D721Med (cell line): ENCODE data around the gene ASB8.

Source experiments
- DNase-seq: peaks from one replicate; pipeline ENCODE4 v3.0.0; 2011; ENCODE audit warnings: low spot score; ENCODE audit not compliant: insufficient read length
- FAIRE-seq: peaks from 2 replicates; lab custom pipeline; 2011; peaks lifted over from hg19 to GRCh38; lab: Jason Lieb, UNC
- TF ChIP-seq, protein P1 (sequence below): IDR thresholded peaks from 2 replicates; pipeline ENCODE4 v1.5.1; 2012; ENCODE audit warnings: mild to moderate bottlenecking, control low read depth; ENCODE audit not compliant: insufficient read depth; ENCODE audit errors: missing control alignments

Gene ASB8

DNA sequence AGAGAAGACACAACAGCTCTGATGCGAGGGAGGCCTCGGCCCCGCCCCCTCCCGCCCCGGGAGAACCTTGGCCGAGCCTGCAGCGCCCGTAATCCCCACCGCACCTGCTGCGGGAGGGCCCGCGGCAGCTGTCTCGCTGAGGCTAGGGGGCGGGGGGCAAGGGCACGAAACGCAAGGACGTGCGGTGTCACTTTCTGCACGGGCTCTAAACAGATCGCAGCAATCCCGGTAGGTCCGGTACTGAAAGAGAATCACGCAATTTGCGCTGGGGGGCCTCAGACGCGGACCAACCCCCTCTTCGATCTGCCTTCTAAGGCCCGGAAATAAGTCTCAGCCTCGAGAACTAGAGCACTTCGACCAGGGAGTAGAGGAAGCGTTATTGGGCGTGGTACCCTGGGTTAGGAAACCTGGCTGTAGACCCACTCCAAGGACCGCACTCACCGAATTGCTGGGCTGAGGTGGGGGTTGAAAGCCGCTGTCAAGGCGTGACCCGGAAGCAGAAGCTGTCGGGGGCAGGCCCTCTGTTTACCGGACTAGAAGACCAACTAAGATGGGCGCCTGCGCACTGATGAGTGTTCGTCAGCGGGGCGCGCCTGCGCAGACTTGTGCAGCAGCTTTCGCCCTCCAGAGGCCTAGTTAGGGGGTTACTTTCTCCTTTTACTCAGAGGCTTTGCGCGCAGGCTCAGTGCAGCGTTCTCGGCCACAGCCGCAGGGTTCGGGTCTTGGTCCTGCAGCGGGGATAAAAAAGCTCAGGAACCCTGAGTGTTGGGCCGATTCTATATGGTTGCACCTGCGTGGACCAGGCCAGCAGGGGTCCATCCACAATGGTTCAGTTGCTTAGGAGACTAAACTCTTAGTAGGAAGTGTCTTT lies at the start of gene ASB8:
Gene ASB8 (minus strand): TSS at position 498 of the 871 bp plus-strand sequence. CDS start 4,019 bp downstream, outside the sequence.
- DNase-seq (peak; percentile 37), FAIRE-seq (no peak)
- TF ChIP-seq, protein P1, sequence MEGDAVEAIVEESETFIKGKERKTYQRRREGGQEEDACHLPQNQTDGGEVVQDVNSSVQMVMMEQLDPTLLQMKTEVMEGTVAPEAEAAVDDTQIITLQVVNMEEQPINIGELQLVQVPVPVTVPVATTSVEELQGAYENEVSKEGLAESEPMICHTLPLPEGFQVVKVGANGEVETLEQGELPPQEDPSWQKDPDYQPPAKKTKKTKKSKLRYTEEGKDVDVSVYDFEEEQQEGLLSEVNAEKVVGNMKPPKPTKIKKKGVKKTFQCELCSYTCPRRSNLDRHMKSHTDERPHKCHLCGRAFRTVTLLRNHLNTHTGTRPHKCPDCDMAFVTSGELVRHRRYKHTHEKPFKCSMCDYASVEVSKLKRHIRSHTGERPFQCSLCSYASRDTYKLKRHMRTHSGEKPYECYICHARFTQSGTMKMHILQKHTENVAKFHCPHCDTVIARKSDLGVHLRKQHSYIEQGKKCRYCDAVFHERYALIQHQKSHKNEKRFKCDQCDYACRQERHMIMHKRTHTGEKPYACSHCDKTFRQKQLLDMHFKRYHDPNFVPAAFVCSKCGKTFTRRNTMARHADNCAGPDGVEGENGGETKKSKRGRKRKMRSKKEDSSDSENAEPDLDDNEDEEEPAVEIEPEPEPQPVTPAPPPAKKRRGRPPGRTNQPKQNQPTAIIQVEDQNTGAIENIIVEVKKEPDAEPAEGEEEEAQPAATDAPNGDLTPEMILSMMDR: peak; percentile 34

GRCh38 chr12:48203192-48203591 lies 45.9 kb upstream of the ASB8 start, which contains the start of gene OR10AD1:
Gene OR10AD1, minus strand, starts transcription at chr12:48203292. Its CDS starts 0 bp downstream, at chr12:48203292.
- TF ChIP-seq, protein P1: no peak
- no peak for DNase-seq
- FAIRE-seq: no peak

GRCh38 chr12:48202766-48203165 lies 45.5 kb upstream of the ASB8 start:
- DNase-seq: no peak
- TF ChIP-seq, protein P1: no peak
- no peak for FAIRE-seq

DNA sequence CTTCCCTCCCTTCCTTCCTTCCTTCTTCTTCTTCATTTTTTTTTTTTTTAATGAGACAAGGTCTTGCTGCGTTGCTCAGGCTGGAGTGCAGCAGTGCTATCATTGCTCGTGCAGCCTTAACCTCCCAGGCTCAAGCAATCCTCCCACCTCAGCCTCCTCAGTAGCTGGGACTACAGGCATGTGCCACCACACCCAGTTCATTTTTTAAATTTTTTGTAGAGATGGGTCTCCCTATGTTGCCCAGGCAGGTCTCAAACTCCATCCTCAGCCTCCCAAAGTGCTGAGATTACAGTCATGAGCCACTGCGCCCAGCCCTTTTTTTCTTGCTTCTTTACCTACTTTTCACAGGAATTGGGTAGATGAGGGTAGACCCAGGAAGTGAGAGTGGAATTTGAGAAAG lies 44.2 kb upstream of the ASB8 start:
- TF ChIP-seq, protein P1: no peak
- DNase-seq (no peak), FAIRE-seq (no peak)

- no peak for FAIRE-seq
- TF ChIP-seq, protein P1: no peak
- DNase-seq: no peak
Observed at GRCh38 chr12:48201091-48201490, 43.8 kb upstream of the ASB8 start.

DNA sequence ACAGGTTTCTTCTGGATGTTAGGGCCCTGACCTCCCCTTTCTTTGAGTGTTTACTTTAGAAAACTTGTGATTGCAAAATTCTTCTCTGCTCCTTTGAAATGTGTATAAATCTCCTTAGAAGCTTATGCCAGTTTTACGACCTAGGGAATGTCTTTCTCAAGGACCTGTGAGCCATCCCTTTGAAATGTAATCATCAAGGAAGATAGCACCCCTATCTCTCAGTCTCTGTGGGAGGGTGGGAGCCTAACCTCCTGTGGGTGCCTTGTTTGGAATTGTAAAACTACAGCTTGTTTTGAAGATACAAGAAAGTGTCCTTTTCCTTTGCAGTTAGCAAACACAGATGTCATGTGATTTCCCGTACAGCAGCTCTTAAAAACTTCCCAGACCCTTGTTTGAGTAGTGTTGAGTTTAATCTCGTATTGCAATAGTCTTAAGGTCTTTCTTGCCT lies 42.5 kb upstream of the ASB8 start:
- no peak for DNase-seq
- TF ChIP-seq, protein P1: no peak
- no peak for FAIRE-seq

DNA sequence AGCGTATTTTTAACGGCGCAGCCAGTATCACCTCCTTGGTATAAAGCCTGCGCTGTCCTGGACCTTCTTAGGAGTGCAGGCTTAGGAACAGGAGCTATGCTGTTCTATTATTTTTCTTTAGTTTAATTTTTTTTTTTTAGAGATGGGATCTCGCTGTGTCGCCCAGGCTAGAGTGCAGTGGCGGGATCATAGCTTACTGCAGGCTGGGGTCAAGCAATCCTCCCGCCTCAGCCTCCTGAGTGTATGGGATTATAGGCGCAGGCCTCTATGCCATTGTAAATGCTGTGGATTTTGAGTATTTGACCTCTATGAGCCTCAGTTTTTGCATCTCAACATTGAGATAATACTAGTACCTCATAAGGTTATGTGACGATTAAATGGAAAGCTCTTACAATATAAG lies 41.7 kb upstream of the ASB8 start:
- TF ChIP-seq, protein P1: no peak
- DNase-seq: no peak
- no peak for FAIRE-seq
